ENCODE results near the gene UTP15. TPM values are rescaled to one million over a fixed set of nuclear protein-coding genes. Genes with fewer than 3 reads are reported as not detected.

The UTP15 gene
- polyA plus RNA-seq, 3 donors = 2.8 to 8.6 (median 2.8) TPM

DNA sequence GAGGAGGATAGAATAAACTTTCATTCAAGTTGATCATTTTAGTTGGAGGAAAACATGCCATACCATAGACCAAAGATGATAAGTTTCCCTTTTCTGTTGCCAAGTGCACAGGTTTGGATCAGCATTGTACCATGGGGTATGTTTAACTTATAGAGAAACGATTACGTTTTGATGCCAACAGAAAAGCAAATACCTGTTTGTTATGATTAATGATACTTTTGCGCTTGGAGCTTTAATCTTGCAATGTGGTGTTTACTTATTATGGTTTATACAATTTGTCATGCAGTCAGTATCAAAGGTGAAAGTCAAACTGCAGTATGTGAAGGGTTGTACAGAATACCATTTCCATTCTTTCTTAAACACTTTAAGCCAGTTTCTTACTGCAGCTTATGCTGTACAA lies 47.3 kb downstream of the UTP15 start:
- Histone ChIP-seq H3K4me3 (replicated peaks in 1 of 3; ENCODE audit: low read depth in 2 of 3, low read length in 3 of 3) (no peak overlapping the region), H3K4me2 (replicated peaks; ENCODE audit: extremely low read depth, low read length, poor library complexity, severe bottlenecking) (no peak overlapping the region), H3K9ac (ENCODE audit: insufficient read depth, low read length, poor library complexity, severe bottlenecking) (no peak overlapping the region), H3K27ac (ENCODE audit: low read depth in 1 of 2, low read length in 2 of 2) (no peak overlapping the region), H2AFZ (ENCODE audit: insufficient read depth, low read depth, low read length, poor library complexity, severe bottlenecking) (no peak overlapping the region), H3K36me3 (replicated peaks in 1 of 2; ENCODE audit: control insufficient read depth in 1 of 2, insufficient read depth in 2 of 2, low read length in 2 of 2) (no peaks in the 10 kb centered on the region), H3K79me2 (ENCODE audit: insufficient read depth, low read length) (no peaks in the 10 kb centered on the region), H3K9me3 (replicated peaks in 1 of 2; ENCODE audit: control insufficient read depth in 1 of 2, insufficient read depth in 1 of 2, low read length in 2 of 2) (peaks cover 0 to 4% of the 10 kb centered on the region in 2 donors), H3K4me1 (ENCODE audit: control insufficient read depth in 1 of 2, insufficient read depth in 2 of 2, low read length in 2 of 2) (no peaks in the 10 kb centered on the region), H3K27me3 (ENCODE audit: control insufficient read depth in 2 of 2, insufficient read depth in 2 of 2, low read length in 2 of 2) (no peaks in the 10 kb centered on the region), H4K20me1 (ENCODE audit: insufficient read depth, low read length) (no peaks in the 10 kb centered on the region)
- H3K4me3 Mint-ChIP-seq = no peak overlapping the region
- no peaks in the 10 kb centered on the region for H3K36me3 Mint-ChIP-seq
- no peak for DNase-seq
- no CpG with 5 or more reads among the region's 3 CpGs for WGBS (ENCODE audit: insufficient coverage)
- intact Hi-C loops (cut with micrococcal nuclease) = no loop called here
- H3K27me3 Mint-ChIP-seq (ENCODE audit: low read depth in 3 of 3) = peaks cover 2 to 10% (median 5%) of the 10 kb centered on the region in 3 donors
- TF ChIP-seq, protein P1, sequence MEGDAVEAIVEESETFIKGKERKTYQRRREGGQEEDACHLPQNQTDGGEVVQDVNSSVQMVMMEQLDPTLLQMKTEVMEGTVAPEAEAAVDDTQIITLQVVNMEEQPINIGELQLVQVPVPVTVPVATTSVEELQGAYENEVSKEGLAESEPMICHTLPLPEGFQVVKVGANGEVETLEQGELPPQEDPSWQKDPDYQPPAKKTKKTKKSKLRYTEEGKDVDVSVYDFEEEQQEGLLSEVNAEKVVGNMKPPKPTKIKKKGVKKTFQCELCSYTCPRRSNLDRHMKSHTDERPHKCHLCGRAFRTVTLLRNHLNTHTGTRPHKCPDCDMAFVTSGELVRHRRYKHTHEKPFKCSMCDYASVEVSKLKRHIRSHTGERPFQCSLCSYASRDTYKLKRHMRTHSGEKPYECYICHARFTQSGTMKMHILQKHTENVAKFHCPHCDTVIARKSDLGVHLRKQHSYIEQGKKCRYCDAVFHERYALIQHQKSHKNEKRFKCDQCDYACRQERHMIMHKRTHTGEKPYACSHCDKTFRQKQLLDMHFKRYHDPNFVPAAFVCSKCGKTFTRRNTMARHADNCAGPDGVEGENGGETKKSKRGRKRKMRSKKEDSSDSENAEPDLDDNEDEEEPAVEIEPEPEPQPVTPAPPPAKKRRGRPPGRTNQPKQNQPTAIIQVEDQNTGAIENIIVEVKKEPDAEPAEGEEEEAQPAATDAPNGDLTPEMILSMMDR (IDR thresholded peaks at IDR 0.05) = no peak
- peaks cover 0 to 12% (median 8%) of the 10 kb centered on the region in 7 donors for H3K9me3 Mint-ChIP-seq
- H3K4me1 Mint-ChIP-seq = no peaks in the 10 kb centered on the region
- no peak overlapping the region for H3K27ac Mint-ChIP-seq

DNA sequence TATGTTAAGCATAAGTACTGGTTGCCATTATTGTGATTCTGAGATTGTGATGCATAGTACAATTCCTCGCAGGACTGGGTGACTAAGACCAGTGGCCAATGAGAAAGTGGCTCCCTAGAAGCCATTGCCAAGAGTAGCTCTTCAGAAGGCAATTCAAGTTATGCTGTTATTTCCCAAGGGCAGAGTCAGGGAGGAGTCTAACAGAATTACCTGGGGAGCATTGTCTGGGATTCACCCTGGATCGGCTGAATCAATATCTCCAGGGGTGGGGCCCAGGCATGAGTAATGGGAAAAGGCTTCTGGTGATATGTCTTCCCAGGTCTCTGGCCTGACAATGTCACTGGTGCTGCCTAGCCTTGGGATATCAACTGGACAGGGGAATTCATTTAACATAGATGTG lies 49.5 kb downstream of the UTP15 start:
- Mint-ChIP-seq H3K4me1 (no peaks in the 10 kb centered on the region), H3K27ac (no peak overlapping the region), H3K36me3 (no peaks in the 10 kb centered on the region), H3K4me3 (no peak overlapping the region), H3K9me3 (peaks cover 0 to 12% (median 8%) of the 10 kb centered on the region in 7 donors), H3K27me3 (ENCODE audit: low read depth in 3 of 3) (peaks cover 2 to 6% (median 3%) of the 10 kb centered on the region in 3 donors)
- Histone ChIP-seq H3K27me3 (ENCODE audit: control insufficient read depth in 2 of 2, insufficient read depth in 2 of 2, low read length in 2 of 2) (no peaks in the 10 kb centered on the region), H3K9ac (ENCODE audit: insufficient read depth, low read length, poor library complexity, severe bottlenecking) (no peak overlapping the region), H3K4me3 (replicated peaks in 1 of 3; ENCODE audit: low read depth in 2 of 3, low read length in 3 of 3) (no peak overlapping the region), H3K9me3 (replicated peaks in 1 of 2; ENCODE audit: control insufficient read depth in 1 of 2, insufficient read depth in 1 of 2, low read length in 2 of 2) (peaks cover 0 to 4% of the 10 kb centered on the region in 2 donors), H4K20me1 (ENCODE audit: insufficient read depth, low read length) (no peaks in the 10 kb centered on the region), H3K4me2 (replicated peaks; ENCODE audit: extremely low read depth, low read length, poor library complexity, severe bottlenecking) (no peak overlapping the region), H3K79me2 (ENCODE audit: insufficient read depth, low read length) (no peaks in the 10 kb centered on the region), H3K36me3 (replicated peaks in 1 of 2; ENCODE audit: control insufficient read depth in 1 of 2, insufficient read depth in 2 of 2, low read length in 2 of 2) (no peaks in the 10 kb centered on the region), H3K4me1 (ENCODE audit: control insufficient read depth in 1 of 2, insufficient read depth in 2 of 2, low read length in 2 of 2) (no peaks in the 10 kb centered on the region), H3K27ac (ENCODE audit: low read depth in 1 of 2, low read length in 2 of 2) (no peak overlapping the region), H2AFZ (ENCODE audit: insufficient read depth, low read depth, low read length, poor library complexity, severe bottlenecking) (no peak overlapping the region)
- TF ChIP-seq, protein P1 (IDR thresholded peaks at IDR 0.05) = no peak
- intact Hi-C loops (cut with micrococcal nuclease) = no loop called here
- DNase-seq = no peak
- WGBS (ENCODE audit: insufficient coverage) = 94% methylated on average over 2 of the region's 2 CpGs

Data from CD14-positive monocyte (primary cell).